Endothelial cell of hepatic sinusoid (primary cell): Measurements from ENCODE around the gene C10orf88.

ENCODE experiments used
- in situ Hi-C: cut with HindIII; loops from 2 replicates; pipeline ENCODE4 v1.10.0; 2017; ENCODE audit warnings: low sequenced_read_pairs

Gene C10orf88

DNA sequence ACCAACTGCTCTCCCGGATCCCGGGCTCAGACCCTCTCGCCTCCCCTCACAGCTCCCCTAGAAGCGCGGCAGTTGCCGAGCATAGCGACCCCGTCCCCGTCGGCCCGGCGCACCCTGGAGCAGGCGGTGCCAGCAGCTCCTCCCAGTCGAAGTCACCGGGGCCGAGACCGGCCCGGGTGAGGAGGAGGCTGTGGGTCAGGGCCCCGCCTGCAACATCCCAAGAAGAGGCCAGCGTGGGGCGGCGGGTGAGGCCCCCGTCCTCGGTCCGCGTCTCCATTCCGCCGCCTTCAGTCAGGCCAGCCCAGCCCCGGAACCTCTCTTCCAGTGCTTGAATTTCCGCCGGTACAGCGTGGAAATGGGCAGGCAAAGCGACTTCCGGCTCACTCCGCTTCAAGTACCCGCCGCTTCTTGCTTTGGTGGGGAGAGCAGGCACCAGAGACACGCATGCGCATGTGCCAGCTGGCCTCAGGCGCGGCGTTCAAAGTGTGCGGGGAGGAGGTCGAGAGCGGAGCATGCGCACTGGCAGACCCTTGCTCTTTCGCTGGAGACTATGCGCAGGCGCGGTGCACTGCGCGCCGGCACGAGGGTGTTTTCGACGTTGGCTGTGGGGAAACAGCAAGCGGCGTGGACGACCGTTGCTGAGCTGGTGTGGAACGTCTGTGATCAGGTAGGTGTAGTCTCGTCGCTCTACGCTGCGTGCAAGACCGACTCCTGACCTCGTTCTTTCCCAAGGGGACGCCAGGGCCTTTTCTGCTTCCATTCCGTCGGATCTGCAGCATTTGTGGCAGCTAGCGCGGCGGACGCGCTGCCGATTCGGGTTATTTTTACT lies at the start of gene C10orf88:
Gene C10orf88, minus strand, starts transcription at position 326 of the 829 bp plus-strand sequence. Its CDS starts 49 bp downstream, at position 277.
- in situ Hi-C loops, result no loop called here

- in situ Hi-C loops, result no loop called here
Observed at GRCh38 chr10:123001370-123001769, 47.3 kb upstream of the C10orf88 start.

- in situ Hi-C loops, result no loop called here
Observed at GRCh38 chr10:123000155-123000554, 46.1 kb upstream of the C10orf88 start.

- in situ Hi-C loops, result no loop called here
Observed at GRCh38 chr10:122999347-122999746, 45.3 kb upstream of the C10orf88 start.

DNA sequence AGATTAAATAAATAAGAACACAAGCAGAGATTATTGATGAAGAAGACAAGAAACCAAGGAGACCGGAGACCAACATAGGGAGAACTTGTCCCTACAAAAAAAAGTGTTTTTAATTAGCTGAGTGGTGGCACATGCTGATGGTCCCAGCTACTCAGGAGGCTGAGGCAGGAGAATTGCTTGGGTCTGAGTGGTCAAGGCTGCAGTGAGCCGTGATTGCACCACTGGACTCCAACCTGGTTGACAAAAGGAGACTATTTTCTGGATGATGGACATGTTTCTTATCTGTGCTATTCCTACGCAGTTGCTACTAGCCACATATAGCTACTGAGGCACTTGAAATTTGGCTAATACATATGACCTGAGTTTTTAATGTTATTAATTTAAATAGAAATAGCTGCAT lies 44.9 kb upstream of the C10orf88 start:
- in situ Hi-C loops, result no loop called here

DNA sequence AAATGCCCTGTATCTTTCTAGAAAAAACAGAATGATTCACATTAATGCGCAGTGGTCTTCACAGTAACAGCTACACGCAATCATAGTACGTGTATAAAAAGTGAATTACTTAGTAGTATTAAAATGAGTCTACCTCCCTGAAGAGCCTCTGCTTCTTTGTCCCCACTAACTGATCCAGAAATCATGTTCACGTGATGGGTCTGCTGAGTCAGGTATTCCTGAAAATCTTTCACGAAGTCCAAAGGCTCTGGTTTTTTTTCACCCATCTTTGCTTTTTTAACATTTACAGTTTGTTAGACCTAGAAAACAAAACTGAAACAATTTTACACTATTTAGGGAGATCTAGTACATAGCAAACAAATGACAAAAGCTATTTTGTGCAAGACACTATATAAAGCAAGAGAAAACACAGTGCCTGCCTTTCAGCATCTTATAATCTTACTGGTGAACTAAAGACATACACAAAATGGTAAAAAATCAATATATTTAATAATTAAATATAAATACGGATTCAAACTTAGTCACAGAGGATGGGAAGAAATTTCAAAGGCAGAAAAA lies 44.4 kb upstream of the C10orf88 start:
- in situ Hi-C loops, result no loop called here

- in situ Hi-C loops, result no loop called here
Observed at GRCh38 chr10:122997864-122998263, 43.8 kb upstream of the C10orf88 start.

DNA sequence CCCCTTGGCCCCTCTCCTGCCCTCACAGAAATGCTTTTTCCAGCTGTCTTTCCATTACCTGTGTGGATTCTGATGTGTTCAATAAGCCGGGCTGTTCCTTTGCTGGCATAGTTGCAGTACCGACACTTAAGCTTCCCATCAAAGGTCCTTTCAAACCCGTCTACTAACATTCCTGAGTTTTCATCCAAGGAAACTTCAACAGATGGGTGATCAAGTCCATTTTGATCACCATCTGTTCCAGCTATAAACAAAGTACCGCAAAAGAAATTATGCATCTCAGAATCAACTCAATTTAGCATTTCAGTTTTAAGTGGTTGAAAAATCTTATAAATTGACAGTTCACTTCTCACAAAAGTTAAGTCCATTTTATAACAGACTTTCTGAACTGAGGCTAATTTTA lies 41.9 kb upstream of the C10orf88 start:
- in situ Hi-C loops, result no loop called here

GRCh38 chr10:122993797-122994336 lies 39.8 kb upstream of the C10orf88 start:
- in situ Hi-C loops, result no loop called here

- in situ Hi-C loops, result no loop called here
Observed at GRCh38 chr10:122992031-122992585, 38.1 kb upstream of the C10orf88 start.

- in situ Hi-C loops, result no loop called here
Observed at GRCh38 chr10:122990278-122990677, 36.3 kb upstream of the C10orf88 start.

DNA sequence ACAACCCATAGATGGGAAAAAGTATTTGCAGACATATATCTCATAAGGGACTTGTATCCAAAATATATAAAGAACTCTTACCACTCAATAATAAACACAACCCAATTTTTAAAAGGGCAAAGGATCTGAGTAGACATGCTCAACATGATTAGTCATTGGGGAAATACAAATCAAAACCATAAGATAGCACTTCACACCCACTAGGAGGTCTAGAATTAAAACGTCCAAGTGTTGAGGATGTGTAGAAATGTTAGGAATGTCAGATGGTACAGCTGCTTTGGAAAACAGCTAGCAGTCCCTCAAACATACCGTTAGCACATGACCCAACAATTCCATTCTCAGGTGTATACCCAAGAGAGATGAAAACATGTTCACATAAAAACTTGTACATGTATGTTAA lies 34.5 kb upstream of the C10orf88 start:
- in situ Hi-C loops, result no loop called here

DNA sequence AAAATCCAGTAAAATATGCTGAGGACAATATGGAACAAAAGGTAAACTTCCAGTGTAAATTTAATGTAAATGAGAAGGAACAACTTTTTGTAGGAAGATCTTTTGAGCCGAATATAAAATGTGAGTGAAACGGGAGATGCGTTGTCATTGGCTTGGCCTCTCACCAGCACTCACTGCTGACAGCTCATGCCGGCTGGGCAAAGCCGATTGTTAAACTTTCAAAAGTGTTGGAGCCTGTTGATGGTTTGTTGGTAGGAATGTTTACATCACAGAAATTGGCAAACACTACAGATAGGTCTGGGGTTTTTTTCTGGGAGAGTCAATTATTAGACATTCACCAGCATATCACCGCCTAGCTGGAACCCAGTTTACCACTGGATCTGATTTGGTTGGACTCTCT lies 32.3 kb upstream of the C10orf88 start:
- in situ Hi-C loops, result no loop called here

DNA sequence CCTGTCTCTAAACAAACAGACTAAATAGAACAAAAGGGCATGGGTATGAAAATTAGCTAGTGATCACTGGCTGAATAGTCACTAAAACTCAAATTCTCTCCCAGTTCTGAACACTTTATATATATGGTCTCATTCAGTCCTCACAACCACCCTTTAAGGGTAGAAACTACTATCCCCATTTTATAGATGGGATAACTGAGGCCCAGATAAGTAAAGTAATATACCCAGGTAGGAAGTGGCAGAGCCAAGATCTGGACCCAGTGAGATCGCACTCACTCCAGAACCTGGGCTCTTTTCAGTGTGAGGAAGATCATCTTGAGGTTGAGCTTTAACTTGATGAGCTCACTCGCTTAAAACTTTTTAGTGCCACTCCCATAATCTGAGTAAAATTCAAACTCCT lies 30.7 kb upstream of the C10orf88 start:
- in situ Hi-C loops, result no loop called here

DNA sequence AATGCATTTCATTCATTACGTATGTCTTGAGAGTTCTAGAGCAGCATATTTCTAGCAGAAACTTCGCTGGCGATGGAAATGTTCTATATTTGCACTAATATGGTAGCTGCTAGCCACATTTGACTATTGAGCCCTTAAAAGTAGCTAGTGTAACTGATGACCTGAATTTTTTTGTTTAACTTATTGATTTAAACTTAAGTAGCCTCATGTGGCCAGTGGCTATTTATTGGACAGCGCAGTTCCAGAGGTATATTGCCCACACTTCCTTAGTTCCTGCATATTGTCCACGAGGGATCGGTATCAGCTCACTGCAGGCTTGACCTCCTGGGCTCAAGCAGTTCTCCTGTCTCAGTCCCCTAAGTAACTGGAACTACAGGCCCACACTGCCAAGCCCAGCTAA lies 29.9 kb upstream of the C10orf88 start:
- in situ Hi-C loops, result no loop called here

DNA sequence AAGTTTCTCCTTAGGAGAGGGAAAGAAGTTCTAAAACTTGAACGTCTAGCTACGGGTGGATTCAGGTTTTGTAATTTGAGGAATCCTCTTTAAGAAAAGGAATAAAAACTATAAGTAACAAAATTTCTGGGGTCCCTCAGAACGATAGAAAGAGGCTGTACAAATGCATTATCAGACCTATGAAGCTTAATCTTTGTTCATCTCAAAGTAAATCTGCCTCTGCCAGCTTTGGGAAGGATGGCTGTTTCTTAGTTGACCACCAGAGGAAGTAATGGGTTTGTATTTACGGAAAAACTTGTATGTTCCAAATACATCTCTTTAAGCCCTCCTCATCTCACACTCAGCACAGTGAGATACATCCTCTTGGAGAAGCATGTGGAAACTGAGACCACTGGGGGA lies 27.0 kb upstream of the C10orf88 start:
- in situ Hi-C loops, result no loop called here

DNA sequence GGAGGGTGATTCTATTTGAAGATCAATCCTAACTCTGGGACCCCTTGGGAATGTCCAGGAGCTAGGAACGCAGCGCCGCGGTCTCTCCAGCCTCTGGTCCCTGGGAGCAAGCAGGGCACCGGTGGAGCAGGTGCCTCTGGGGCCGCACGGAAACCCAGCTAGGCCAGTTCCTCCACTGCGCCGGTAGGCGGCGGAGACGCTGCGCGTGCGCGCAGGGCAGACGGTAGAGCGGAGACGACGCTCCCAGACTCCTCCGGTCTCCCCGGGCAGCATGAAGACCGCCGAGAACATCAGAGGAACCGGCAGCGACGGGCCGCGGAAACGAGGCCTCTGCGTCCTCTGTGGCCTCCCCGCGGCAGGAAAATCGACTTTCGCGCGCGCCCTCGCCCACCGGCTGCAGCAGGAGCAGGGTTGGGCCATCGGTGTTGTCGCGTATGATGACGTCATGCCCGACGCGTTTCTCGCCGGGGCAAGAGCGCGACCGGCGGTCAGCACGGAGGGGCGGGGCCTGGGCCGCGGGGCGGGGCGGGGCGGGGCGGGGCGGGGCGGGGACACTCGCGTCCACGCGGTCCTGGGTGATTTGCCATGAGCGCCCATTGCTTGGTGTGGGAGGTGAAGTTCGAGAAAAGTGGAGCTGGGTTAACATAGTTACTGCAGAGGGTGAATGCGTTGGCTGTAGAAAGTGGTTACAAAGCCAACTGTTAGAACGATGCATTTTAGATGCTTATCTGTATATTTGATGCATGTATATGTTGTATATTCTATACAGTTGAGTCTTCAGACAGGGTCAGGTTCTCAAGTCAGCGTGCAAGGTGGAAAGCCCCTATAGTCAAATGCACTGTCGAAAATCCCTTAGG lies 26.4 kb upstream of the C10orf88 start, which contains the start of gene PSTK:
Gene PSTK, plus strand, starts transcription at position 193 of the 857 bp plus-strand sequence. Its CDS starts 79 bp downstream, at position 272.
- in situ Hi-C loops, result no loop called here

DNA sequence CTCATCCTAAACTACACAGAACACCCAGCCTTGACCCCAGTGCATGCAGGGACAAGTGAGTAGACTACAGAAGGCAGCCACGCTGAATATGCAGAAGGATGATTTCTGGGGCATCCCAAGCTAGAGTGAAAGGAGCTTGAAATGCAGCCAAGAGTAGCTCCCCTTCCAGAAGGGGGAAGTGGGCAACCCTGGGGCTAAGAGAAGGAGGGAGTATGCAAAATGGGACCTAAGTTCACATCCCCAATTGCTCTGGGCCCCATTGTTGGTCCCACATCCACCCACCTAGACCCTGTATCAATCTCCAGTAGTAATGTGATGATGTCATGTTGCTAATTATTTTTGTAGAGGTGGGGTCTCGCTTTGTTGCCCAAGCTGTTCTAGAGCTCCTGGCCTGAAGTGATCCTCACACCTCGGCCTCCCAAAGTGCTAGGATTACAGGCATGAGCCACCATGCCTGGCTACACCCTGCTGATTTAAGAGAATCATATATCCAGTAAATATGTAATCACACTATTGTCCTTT lies 20.6 kb upstream of the C10orf88 start:
- in situ Hi-C loops, result no loop called here

GRCh38 chr10:122974023-122974422 lies 20.0 kb upstream of the C10orf88 start:
- in situ Hi-C loops, result no loop called here

- in situ Hi-C loops, result no loop called here
Observed at GRCh38 chr10:122968698-122969097, 14.7 kb upstream of the C10orf88 start.

DNA sequence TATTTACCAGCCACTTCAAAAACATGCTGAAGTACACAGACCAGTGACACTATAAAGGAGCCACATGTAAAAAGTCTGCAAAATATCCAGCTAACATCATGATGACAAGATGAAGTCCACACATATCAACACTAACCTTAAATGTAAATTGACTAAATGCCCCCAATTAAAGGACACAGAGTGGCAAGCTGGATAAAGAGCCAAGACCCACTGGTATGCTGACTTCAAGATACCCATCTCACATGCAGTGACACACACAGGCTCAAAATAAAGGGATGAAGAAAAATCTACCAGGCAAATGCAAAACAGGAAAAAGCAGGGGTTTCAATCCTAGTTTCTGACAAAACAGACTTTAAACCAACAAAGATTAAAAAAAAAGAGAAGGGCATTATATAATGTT lies 12.9 kb upstream of the C10orf88 start:
- in situ Hi-C loops, result no loop called here
